ENCODE data around the gene PAN2.
"Not testable (repeated sequence)": the region's sequence is repeated elsewhere in the genome, so short reads cannot be mapped to it uniquely, and the experiment has no call there.

PAN2 gene

GRCh38 chr12:56288705-56289387 lies 45.0 kb downstream of the PAN2 start:
- H3K4me3 Mint-ChIP-seq: no peak overlapping the region
- TF ChIP-seq, protein P1, sequence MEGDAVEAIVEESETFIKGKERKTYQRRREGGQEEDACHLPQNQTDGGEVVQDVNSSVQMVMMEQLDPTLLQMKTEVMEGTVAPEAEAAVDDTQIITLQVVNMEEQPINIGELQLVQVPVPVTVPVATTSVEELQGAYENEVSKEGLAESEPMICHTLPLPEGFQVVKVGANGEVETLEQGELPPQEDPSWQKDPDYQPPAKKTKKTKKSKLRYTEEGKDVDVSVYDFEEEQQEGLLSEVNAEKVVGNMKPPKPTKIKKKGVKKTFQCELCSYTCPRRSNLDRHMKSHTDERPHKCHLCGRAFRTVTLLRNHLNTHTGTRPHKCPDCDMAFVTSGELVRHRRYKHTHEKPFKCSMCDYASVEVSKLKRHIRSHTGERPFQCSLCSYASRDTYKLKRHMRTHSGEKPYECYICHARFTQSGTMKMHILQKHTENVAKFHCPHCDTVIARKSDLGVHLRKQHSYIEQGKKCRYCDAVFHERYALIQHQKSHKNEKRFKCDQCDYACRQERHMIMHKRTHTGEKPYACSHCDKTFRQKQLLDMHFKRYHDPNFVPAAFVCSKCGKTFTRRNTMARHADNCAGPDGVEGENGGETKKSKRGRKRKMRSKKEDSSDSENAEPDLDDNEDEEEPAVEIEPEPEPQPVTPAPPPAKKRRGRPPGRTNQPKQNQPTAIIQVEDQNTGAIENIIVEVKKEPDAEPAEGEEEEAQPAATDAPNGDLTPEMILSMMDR (IDR thresholded peaks at IDR 0.05): no peak
- peaks cover 4% of the 10 kb centered on the region for H3K4me1 Mint-ChIP-seq

DNA sequence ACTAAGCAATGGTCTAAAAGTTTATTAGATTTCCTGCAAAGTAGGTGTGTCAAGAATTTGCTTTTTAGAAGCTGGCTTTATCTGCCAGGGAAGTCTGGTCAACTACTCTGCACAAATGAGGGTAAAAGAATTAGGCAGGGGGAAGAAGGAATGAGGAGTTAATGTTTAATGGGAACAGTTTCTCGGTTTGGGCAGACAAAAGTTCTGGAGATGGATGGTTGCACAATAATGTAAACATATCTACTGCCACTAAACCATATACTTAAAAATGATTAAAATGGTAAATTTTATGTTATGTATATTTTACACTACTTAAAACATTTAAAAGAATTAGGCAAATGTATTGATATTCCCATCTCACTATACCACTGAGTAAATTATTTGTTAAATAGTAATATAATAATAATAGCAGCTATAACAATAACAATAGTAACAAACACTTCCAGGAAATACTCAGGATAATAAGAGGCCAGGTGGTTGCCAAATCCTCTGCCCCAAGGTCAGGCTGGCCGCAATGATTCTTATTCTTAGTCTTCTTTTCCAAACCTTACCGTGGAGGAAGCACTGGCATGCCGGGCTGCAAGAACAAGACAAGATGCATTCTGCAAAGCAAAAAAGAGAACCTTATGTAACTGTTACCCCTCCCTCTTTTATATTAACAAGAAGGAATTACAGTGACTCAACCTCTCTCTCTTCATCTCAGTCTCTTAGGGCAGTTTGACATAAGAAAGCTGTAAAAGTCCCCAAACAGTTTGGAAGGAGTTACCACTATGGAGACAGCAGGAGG lies 47.6 kb downstream of the PAN2 start:
- Mint-ChIP-seq H3K4me1 (no peaks in the 10 kb centered on the region), H3K27ac (peak overlapping the region; percentile 18), H3K9me3 (no peaks in the 10 kb centered on the region), H3K4me3 (no peak overlapping the region), H3K36me3 (ENCODE audit: low read depth) (peaks cover 61% of the 10 kb centered on the region), H3K27me3 (ENCODE audit: low read depth, poor library complexity) (no peaks in the 10 kb centered on the region)
- TF ChIP-seq, protein P1 (IDR thresholded peaks at IDR 0.05): no peak
- no peak for DNase-seq

More at GRCh38 chr12:56288705-56289387, 45.0 kb downstream of the PAN2 start:
- Mint-ChIP-seq H3K27me3 (ENCODE audit: low read depth, poor library complexity) (no peaks in the 10 kb centered on the region), H3K9me3 (no peaks in the 10 kb centered on the region), H3K27ac (no peak overlapping the region), H3K36me3 (ENCODE audit: low read depth) (peaks cover 45% of the 10 kb centered on the region)
- no peak for DNase-seq

GRCh38 chr12:56284263-56284662 lies 49.5 kb downstream of the PAN2 start:
- DNase-seq; H3K4me1 Mint-ChIP-seq; H3K4me3 Mint-ChIP-seq; H3K9me3 Mint-ChIP-seq; H3K27ac Mint-ChIP-seq; H3K27me3 Mint-ChIP-seq (ENCODE audit: low read depth, poor library complexity): not testable (repeated sequence)
- H3K36me3 Mint-ChIP-seq (ENCODE audit: low read depth): peaks cover 65% of the 10 kb centered on the region

- no peaks in the 10 kb centered on the region for H3K9me3 Mint-ChIP-seq
- H3K4me1 Mint-ChIP-seq: no peaks in the 10 kb centered on the region
- H3K27me3 Mint-ChIP-seq (ENCODE audit: low read depth, poor library complexity): no peaks in the 10 kb centered on the region
- TF ChIP-seq, protein P1 (IDR thresholded peaks at IDR 0.05): no peak
- no peak overlapping the region for H3K4me3 Mint-ChIP-seq
- peak overlapping the region; percentile 89 for H3K27ac Mint-ChIP-seq
- DNase-seq: no peak
- H3K36me3 Mint-ChIP-seq (ENCODE audit: low read depth): peaks cover 78% of the 10 kb centered on the region
Observed at GRCh38 chr12:56282579-56282978, 51.2 kb downstream of the PAN2 start.

- TF ChIP-seq, protein P1 (IDR thresholded peaks at IDR 0.05): no peak
Observed at GRCh38 chr12:56282030-56282429, 51.8 kb downstream of the PAN2 start.

GRCh38 chr12:56280849-56281248 lies 53.0 kb downstream of the PAN2 start:
- TF ChIP-seq, protein P1 (IDR thresholded peaks at IDR 0.05): no peak
- Mint-ChIP-seq H3K4me1 (no peaks in the 10 kb centered on the region), H3K4me3 (no peak overlapping the region), H3K9me3 (no peaks in the 10 kb centered on the region), H3K27me3 (ENCODE audit: low read depth, poor library complexity) (no peaks in the 10 kb centered on the region), H3K36me3 (ENCODE audit: low read depth) (peaks cover 80% of the 10 kb centered on the region), H3K27ac (no peak overlapping the region)
- DNase-seq: no peak

More at GRCh38 chr12:56282030-56282429, 51.8 kb downstream of the PAN2 start:
- DNase-seq: no peak
- H3K9me3 Mint-ChIP-seq: no peaks in the 10 kb centered on the region
- H3K4me3 Mint-ChIP-seq: no peak overlapping the region
- peak overlapping the region; percentile 89 for H3K27ac Mint-ChIP-seq
- H3K27me3 Mint-ChIP-seq (ENCODE audit: low read depth, poor library complexity): no peaks in the 10 kb centered on the region
- H3K4me1 Mint-ChIP-seq: no peaks in the 10 kb centered on the region
- peaks cover 78% of the 10 kb centered on the region for H3K36me3 Mint-ChIP-seq (ENCODE audit: low read depth)

Data from nephron progenitor cell (in vitro differentiated cells).